GM18858 (cell line): ENCODE measurements around the gene MORN1.

Source experiments
- ATAC-seq: cut with Tn5 transposase; IDR thresholded peaks from one replicate; pipeline ENCODE4 v1.9.1; 2021; ENCODE audit not compliant: unreplicated experiment

MORN1 gene

GRCh38 chr1:2422523-2422922, 31.2 kb upstream of the MORN1 start:
- ATAC-seq, result no peak

- ATAC-seq, result no peak
Measured at GRCh38 chr1:2419416-2419815, 28.1 kb upstream of the MORN1 start.

- no peak for ATAC-seq
Measured at GRCh38 chr1:2418791-2419320, 27.5 kb upstream of the MORN1 start.

- ATAC-seq, result no peak
Measured at GRCh38 chr1:2417833-2418225, 26.5 kb upstream of the MORN1 start.

GRCh38 chr1:2417083-2417832, 25.9 kb upstream of the MORN1 start:
- ATAC-seq, result no peak

GRCh38 chr1:2416403-2416802, 25.0 kb upstream of the MORN1 start:
- no peak for ATAC-seq

GRCh38 chr1:2415801-2416208, 24.5 kb upstream of the MORN1 start:
- no peak for ATAC-seq

- ATAC-seq, result no peak
Measured at GRCh38 chr1:2415337-2415736, 24.0 kb upstream of the MORN1 start.

- ATAC-seq, result no peak
Measured at GRCh38 chr1:2414297-2414958, 23.1 kb upstream of the MORN1 start.

GRCh38 chr1:2413495-2414296, 22.3 kb upstream of the MORN1 start:
- no peak for ATAC-seq

- ATAC-seq, result peak; percentile 5
Measured at GRCh38 chr1:2412773-2413494, 21.6 kb upstream of the MORN1 start.

GRCh38 chr1:2412395-2412772, 21.0 kb upstream of the MORN1 start, which contains the start of gene PEX10:
Gene PEX10 (minus strand): TSS chr1:2412564. CDS start chr1:2412502, 62 bp downstream.
- ATAC-seq, result peak; percentile 55

- peak; percentile 21 for ATAC-seq
Measured at GRCh38 chr1:2411801-2412394, 20.5 kb upstream of the MORN1 start.

- ATAC-seq, result no peak
Measured at GRCh38 chr1:2409745-2410144, 18.4 kb upstream of the MORN1 start.

- no peak for ATAC-seq
Measured at GRCh38 chr1:2408859-2409276, 17.5 kb upstream of the MORN1 start.

- no peak for ATAC-seq
Measured at GRCh38 chr1:2408456-2408855, 17.1 kb upstream of the MORN1 start.

- ATAC-seq, result no peak
Measured at GRCh38 chr1:2407991-2408275, 16.6 kb upstream of the MORN1 start.

GRCh38 chr1:2407166-2407990, 16.0 kb upstream of the MORN1 start:
- ATAC-seq, result no peak

- no peak for ATAC-seq
Measured at GRCh38 chr1:2406451-2407041, 15.2 kb upstream of the MORN1 start.
